Measurements from ENCODE around the gene RCOR2. TPM values are rescaled to one million over a fixed set of nuclear protein-coding genes. Genes with fewer than 3 reads are reported as not detected.

Gene RCOR2
- total RNA-seq, 1 donor from 2014 or later, result 14.3 TPM

DNA sequence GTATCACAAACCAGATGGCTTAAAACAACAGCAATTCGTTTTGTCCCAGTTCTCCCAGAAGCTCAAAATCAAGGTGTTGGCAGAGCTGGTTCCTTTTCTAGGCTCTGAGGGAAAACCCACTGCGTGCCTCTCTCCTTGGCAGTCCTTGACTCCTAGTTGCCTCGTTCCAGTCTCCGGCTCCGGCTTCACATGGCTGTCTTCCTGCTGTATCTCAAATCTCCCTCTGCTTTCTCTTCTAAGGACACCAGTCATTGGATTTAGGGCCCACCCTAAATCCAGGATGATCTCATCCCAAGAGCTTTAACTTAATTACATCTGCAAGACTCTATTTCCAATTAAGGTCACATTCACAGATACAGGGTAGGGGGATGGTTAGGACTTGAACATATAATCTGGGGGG is 12.7 kb upstream of the RCOR2 start:
- DNase-seq (ENCODE audit: low spot score in 2 of 2), result no peak
- no peak for FAIRE-seq

GRCh38 chr11:63923319-63923718 is 6.4 kb upstream of the RCOR2 start:
- no peak for FAIRE-seq
- no peak for DNase-seq (ENCODE audit: low spot score in 2 of 2)

DNA sequence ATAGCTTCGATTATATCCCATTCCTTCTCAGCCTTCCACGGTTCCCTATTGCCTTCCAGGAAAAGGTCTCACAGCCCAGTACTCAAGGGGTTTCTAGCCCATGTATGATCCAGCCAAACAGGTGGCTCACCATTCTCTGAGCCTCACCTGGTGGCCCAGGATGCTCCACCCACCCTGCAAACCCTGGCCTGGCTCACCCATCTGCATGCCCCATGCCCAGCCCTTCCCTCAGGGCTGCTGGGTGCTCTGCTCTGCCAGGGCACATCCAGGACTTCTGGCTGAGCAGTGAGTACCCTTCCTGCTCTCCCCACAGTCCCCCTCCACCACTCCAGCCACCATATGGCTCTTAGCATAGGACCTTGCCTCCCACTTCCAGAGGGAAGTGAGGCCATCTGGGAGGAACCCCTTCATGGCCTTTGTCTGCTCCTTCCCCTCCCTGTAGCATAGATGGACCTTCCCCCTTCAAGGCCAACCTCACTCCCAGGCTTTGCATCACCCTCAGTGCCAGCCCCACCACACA is 5.8 kb upstream of the RCOR2 start:
- DNase-seq (ENCODE audit: low spot score in 2 of 2) (no peak), FAIRE-seq (no peak)

DNA sequence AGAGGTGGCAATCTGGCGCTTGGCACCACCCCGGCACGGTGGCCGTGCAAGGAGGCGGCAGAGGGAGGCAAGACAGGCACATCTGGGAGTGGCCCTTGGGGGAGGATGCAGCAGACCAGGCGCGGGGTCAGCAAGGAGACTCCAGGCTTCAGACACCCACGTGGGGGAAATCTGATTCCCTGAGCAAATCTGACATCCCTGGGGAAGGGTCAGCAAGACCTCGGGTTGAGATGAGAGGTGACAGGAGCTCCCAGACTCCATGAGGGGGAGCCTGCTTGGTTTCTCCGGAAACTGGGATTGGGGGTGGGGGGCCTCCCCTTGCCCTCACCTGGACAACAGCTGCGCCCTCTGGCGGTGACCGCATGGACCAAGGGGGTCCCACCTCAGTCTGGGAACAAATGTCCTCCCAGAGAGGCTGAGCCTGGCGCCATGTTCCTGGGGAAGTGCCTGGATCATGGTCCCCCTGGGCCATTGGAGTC is 4.0 kb upstream of the RCOR2 start:
- DNase-seq (ENCODE audit: low spot score in 2 of 2), result no peak
- FAIRE-seq, result no peak

DNA sequence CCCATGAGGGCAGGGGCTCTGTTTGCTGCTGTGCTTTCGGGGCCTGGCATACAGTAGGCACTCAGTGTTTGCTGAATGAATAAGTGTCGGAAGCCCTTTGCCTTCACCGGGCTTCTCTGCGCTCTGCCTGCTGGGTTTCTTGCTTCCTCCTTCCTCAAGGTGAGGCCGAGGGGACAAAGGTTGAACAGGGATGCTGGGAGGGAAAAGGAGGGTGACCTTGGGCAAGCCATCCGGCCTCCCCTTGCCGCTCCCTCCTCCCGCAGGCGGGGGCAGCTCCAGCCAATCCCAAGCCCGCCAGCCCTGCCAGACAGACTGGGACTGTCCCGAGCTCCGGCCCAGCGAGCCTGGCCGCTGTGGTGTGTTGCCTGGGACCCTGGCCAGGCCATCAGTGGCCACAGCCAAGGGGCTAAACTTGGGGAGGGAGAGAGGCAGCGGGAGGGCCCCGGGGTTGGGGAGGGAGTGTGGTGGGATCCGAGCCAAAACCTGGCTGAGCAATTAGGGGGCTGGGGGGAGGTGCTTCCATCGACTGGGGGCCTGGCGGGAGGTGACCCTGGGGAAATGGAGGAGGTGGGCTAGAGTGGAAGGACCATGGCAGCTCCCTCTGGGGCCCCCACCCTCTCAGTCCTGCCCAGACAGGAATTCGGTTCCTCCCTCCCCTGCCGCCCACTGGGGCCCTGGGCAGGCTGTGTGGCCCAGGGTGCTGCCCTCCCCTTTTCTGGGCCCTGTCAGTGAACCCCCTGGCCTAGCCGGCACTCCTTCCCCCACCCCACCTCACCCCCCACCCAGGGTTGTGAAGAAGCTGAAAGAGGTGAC is 3.4 kb upstream of the RCOR2 start:
- DNase-seq (ENCODE audit: low spot score in 2 of 2), result peak in 1 of 2 donors; percentile 73
- FAIRE-seq, result no peak

- DNase-seq (ENCODE audit: low spot score in 2 of 2), result peak in 1 of 2 donors; percentile 67
- FAIRE-seq, result no peak
These were observed 2.5 kb upstream of the RCOR2 start for GRCh38 chr11:63919267-63920125.

DNA sequence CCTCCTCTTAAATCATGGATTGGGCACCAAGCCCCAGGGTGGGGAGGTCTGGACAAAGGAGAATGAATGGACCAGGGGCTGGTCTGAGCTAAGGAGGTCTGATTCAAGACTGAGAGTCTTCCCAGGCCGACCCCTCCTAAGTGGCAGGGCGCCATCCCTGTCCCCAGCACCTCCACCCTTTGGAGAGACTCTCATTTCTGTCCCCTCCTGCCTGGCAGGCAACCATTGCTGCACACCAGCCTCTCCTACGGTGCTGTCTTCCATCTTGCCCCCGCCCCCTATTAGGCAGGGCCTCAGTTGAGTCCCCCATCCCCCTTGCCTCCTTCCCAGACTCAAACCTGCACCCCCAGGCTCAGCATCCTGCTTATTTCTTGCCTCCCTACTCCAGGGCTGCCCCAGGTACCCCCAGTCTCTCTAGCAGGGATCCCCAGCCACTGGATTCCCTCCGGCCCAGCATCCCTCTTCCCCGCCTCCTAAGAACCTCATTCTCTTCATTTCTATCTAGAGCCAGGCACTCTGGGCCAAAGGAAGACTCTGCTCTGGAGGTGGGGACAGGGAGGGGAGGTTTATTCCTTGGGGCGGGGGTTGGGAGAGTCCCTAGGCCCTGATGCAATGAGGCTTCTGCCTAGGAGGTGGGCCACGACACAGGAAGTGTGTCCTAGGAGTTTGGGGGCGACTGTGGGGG is 1.7 kb upstream of the RCOR2 start:
- DNase-seq (ENCODE audit: low spot score in 2 of 2), result peak in 1 of 2 donors; percentile 42
- no peak for FAIRE-seq

- FAIRE-seq (no peak), DNase-seq (ENCODE audit: low spot score in 2 of 2) (peak in 1 of 2 donors; percentile 84)
These were observed 935 bp upstream of the RCOR2 start for GRCh38 chr11:63917692-63918506.

- FAIRE-seq (no peak), DNase-seq (ENCODE audit: low spot score in 2 of 2) (peak in 1 of 2 donors; percentile 76)
These were observed 765 bp downstream of the RCOR2 start for GRCh38 chr11:63915961-63916836.

GRCh38 chr11:63914896-63915691 is 1.9 kb downstream of the RCOR2 start:
- FAIRE-seq (no peak), DNase-seq (ENCODE audit: low spot score in 2 of 2) (peak in 1 of 2 donors; percentile 66)

GRCh38 chr11:63913866-63914830 is 2.8 kb downstream of the RCOR2 start:
- DNase-seq (ENCODE audit: low spot score in 2 of 2) (no peak), FAIRE-seq (no peak)

DNA sequence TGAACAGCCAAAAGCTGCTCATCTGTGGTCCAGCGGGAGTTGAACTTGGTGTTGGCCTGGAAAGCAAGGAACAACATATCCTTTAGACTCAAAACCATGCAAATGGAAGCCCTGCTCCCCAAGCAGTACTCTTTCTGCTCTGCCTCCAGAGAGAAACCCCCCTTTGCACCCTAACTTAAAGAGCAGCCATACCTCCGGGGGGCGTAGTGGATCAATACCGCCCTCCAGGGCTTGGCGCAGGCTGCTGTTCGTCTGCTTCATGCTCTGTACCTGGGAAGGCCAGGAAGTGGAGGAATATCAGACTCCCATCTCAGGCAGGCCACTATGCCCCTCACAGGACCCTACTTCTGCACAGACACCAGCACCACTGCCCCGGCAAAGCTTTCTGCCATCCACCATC is 4.3 kb downstream of the RCOR2 start:
- no peak for FAIRE-seq
- DNase-seq (ENCODE audit: low spot score in 2 of 2), result no peak

DNA sequence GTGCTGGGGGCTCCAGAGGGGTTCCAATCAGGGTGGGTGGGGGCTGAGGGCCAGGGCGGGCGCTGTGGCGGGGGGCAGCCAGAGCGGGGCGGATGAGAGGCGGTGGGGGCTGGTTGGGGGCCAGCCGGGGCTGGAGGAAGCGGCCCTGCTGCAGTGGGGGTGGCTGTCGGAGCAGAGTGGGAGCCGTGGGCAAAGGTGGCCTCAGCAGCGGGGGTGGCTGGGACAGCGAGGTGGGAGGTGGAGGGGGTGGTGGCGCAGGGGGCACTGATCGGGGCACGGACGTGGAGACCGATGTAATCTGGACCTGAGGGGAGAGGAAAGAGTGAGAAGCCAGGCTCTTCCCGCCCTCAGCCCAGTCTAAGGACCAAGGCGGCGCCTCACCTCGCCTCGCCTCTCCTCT is 5.1 kb downstream of the RCOR2 start:
- DNase-seq (ENCODE audit: low spot score in 2 of 2) (no peak), FAIRE-seq (no peak)

DNA sequence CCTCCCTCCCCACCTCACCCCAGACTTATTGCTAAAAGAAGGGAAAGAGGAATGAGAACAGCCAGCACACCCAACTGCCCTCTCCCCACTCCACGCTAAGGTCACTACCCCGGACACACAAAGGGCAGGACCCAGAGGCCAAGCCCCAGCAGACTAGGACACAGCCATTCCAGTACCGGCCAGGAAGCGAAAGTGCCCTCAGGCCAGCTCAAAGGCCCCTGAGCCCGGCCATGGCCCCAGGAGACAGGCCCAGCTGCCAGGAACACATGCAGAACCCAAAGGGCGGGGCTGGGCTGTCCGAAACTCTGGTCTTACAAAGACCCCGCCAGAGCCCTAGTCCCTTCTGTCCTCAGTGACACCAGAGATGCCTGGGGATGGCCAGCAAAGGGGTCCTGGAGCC is 5.5 kb downstream of the RCOR2 start:
- FAIRE-seq (no peak), DNase-seq (ENCODE audit: low spot score in 2 of 2) (no peak)

DNA sequence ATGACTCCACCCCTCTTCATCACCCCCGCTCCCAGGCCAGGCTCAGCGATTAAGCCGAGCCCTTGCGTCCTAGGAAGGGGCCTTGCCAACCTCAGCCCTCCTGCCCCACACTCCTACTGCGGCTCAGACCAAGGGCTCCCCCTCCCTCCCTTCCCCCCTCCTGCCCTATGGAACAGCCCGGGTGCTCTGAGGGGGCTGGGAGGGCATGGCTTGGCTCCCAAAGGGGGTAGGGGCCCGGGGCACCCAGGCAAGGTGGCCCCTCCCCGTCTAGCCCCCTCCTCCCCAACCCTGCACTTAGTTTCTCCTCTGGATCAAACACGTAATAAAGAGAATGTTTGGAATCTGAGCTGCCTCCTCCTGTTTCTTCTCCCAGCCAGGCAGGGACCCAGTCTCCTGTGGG is 6.3 kb downstream of the RCOR2 start:
- FAIRE-seq (no peak), DNase-seq (ENCODE audit: low spot score in 2 of 2) (no peak)

GRCh38 chr11:63909591-63910506 is 7.1 kb downstream of the RCOR2 start:
- FAIRE-seq (no peak), DNase-seq (ENCODE audit: low spot score in 2 of 2) (peak in 1 of 2 donors; percentile 47)

All from frontal cortex (tissue), 4 donors.